ENCODE measurements around the gene ANGEL2.

DNA sequence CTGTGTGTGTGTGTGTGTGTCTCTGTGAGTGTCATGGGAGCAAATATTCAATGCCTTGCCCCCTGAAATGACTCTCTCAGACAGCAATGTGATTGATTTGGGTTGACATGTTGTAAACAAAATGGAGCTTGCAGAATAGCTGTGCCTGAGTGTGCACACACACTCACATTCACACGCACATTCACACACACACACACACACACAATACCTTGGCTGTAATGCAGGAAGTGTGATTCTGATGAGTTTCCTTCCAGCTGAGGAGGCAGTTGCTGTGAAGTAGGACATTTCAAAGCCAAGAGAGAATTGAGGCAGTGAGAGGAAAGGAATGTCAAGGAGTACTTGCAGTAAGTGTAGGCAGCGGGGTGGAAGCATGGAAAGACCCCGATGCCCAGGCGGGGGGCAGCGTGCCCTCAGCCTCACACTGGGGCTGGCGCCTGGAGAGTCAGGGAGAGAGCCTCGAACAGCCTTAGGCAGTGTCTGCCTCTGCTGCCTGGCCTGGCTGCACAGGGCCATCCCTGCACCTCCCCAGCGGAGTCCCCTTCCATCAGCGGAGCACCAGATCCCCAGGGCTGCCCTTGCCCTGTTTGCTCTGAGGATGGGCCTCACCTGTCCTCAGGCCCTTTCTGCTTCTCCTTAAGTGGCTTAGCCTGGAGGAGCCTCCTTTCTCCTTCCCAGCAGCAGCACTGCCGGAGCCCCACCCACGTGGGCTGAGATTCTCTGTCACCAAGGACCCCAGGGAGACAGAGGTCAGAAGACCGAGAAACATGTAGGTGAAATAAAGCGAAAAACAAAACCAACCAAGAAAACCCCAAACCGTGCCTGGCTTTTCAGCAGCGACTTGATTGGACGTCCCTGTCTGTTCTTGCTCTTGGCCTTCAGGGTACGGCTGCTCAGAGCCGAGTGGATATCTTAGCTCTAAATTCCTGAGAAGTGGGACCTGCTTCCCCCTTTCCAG lies 56.1 kb downstream of the ANGEL2 start:
- TF ChIP-seq EZH2phosphoT487 (conservative IDR thresholded peaks at IDR 0.05; ENCODE audit: low read length) = no peak
- TF ChIP-seq, protein P1, sequence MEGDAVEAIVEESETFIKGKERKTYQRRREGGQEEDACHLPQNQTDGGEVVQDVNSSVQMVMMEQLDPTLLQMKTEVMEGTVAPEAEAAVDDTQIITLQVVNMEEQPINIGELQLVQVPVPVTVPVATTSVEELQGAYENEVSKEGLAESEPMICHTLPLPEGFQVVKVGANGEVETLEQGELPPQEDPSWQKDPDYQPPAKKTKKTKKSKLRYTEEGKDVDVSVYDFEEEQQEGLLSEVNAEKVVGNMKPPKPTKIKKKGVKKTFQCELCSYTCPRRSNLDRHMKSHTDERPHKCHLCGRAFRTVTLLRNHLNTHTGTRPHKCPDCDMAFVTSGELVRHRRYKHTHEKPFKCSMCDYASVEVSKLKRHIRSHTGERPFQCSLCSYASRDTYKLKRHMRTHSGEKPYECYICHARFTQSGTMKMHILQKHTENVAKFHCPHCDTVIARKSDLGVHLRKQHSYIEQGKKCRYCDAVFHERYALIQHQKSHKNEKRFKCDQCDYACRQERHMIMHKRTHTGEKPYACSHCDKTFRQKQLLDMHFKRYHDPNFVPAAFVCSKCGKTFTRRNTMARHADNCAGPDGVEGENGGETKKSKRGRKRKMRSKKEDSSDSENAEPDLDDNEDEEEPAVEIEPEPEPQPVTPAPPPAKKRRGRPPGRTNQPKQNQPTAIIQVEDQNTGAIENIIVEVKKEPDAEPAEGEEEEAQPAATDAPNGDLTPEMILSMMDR (IDR thresholded peaks at IDR 0.05; ENCODE audit: insufficient read depth, low read length, poor library complexity, severe bottlenecking) = no peak
